Mesothelial cell of epicardium (in vitro differentiated cells): ENCODE data around the gene GPR12. TPM values are rescaled to one million over a fixed set of nuclear protein-coding genes. Genes with fewer than 3 reads are reported as not detected.
"Not testable (repeated sequence)": the region's sequence is repeated elsewhere in the genome, so short reads cannot be mapped to it uniquely, and the experiment has no call there.

Experiments
- DNase-seq, 2 experiments: peaks; one replicate each; pipeline ENCODE4 v3.0.0; 2021; ENCODE audit warnings: low spot score in 2 of 2; ENCODE audit not compliant: unreplicated experiment in 2 of 2
- H3K27ac Mint-ChIP-seq: 2 replicates; pipeline ENCODE4 v1.8.0; 2021; ENCODE audit warnings: mixed read lengths
- H3K27me3 Mint-ChIP-seq: 2 replicates; pipeline ENCODE4 v1.8.0; 2021; ENCODE audit warnings: low read depth, mixed read lengths
- H3K36me3 Mint-ChIP-seq: 2 replicates; pipeline ENCODE4 v1.8.0; 2021; ENCODE audit warnings: mixed read lengths
- H3K4me1 Mint-ChIP-seq: 2 replicates; pipeline ENCODE4 v1.8.0; 2021; ENCODE audit warnings: mixed read lengths
- H3K4me3 Mint-ChIP-seq: 2 replicates; pipeline ENCODE4 v1.8.0; 2021; ENCODE audit warnings: mild to moderate bottlenecking, moderate library complexity, mixed read lengths
- H3K9me3 Mint-ChIP-seq: 2 replicates; pipeline ENCODE4 v1.8.0; 2021; ENCODE audit warnings: mixed read lengths
- total RNA-seq: library from RNA; stranded (reverse); gene quantifications from 3 replicates; pipeline ENCODE4 v1.2.1, GENCODE V29; 2021
- TF ChIP-seq, protein P1 (sequence below): fragments of 200-600 bp; sonication (generic); IDR thresholded peaks from one replicate; pipeline ENCODE4 v1.5.0; 2021; ENCODE audit warnings: antibody characterized with exemption; ENCODE audit not compliant: unreplicated experiment

The GPR12 gene
- total RNA-seq, 1 donor from 2014 or later = not detected

DNA sequence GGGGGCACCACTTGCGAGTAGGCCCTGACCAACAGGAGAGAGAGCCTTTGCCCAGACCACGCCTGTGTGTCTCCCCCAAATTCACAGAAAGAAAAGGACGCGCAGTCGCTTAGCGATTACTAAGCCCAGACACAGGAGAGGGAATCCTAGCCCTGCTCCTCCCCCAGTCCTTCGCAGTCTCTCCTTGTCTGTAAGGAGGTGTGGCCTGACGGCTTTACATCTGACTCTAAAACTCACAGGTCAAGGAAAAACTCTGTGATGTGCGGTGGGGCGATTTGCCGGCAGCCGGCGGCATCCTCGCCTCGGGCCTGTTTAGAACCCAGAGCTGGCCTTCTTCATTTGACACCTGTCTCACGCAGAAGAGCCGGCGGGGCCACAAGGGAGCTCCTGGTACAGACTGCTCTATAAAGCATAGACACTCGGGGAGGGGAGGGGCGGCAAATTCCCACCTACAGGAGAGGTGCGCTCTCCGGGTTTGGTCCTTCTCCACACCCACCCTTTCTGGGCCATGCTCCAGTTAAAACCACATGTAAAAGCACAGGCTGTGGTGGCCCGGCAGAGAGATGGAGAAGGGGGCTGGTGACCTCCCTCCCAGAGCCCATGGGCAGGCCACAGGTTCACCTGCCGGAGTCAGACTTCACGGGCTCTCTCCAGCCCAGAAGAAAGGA is 17.8 kb downstream of the GPR12 start:
- H3K4me3 Mint-ChIP-seq = no peak overlapping the region
- H3K9me3 Mint-ChIP-seq = peaks cover 16% of the 10 kb centered on the region
- no peak for DNase-seq
- no peaks in the 10 kb centered on the region for H3K4me1 Mint-ChIP-seq
- no peak overlapping the region for H3K27ac Mint-ChIP-seq
- TF ChIP-seq, protein P1, sequence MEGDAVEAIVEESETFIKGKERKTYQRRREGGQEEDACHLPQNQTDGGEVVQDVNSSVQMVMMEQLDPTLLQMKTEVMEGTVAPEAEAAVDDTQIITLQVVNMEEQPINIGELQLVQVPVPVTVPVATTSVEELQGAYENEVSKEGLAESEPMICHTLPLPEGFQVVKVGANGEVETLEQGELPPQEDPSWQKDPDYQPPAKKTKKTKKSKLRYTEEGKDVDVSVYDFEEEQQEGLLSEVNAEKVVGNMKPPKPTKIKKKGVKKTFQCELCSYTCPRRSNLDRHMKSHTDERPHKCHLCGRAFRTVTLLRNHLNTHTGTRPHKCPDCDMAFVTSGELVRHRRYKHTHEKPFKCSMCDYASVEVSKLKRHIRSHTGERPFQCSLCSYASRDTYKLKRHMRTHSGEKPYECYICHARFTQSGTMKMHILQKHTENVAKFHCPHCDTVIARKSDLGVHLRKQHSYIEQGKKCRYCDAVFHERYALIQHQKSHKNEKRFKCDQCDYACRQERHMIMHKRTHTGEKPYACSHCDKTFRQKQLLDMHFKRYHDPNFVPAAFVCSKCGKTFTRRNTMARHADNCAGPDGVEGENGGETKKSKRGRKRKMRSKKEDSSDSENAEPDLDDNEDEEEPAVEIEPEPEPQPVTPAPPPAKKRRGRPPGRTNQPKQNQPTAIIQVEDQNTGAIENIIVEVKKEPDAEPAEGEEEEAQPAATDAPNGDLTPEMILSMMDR = no peak
- H3K27me3 Mint-ChIP-seq = peaks cover 72% of the 10 kb centered on the region
- H3K36me3 Mint-ChIP-seq = no peaks in the 10 kb centered on the region

- Mint-ChIP-seq H3K27me3 (peaks cover 52% of the 10 kb centered on the region), H3K36me3 (no peaks in the 10 kb centered on the region), H3K4me3 (no peak overlapping the region), H3K9me3 (peaks cover 22% of the 10 kb centered on the region), H3K27ac (no peak overlapping the region), H3K4me1 (no peaks in the 10 kb centered on the region)
- no peak for DNase-seq
- TF ChIP-seq, protein P1 = no peak
Measured at GRCh38 chr13:26735677-26736076, 24.9 kb downstream of the GPR12 start.

DNA sequence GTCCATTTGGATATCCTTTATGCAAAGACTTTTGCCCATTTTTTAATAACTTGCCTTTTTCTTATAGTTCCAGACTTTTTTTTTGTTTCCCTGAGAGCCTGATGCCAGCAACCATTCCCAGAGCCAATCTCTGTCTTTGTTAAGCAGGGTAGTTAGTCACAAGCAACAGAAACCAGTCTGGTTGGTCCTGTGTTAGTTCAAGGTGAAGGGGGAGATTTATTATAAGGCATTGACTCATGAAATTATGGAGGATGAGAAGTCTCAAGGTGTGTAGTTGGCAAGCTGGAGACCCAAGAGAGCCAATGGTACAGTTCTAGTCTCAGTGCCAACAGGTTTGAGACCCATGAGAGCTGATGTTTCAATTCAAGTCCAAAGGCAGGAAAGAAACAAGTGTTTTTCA is 33.0 kb downstream of the GPR12 start:
- H3K27ac Mint-ChIP-seq = no peak overlapping the region
- DNase-seq = no peak
- TF ChIP-seq, protein P1 = no peak
- peaks cover 33% of the 10 kb centered on the region for H3K27me3 Mint-ChIP-seq
- H3K4me1 Mint-ChIP-seq = no peaks in the 10 kb centered on the region
- H3K4me3 Mint-ChIP-seq = no peak overlapping the region
- H3K9me3 Mint-ChIP-seq = peaks cover 7% of the 10 kb centered on the region
- H3K36me3 Mint-ChIP-seq = no peaks in the 10 kb centered on the region

DNA sequence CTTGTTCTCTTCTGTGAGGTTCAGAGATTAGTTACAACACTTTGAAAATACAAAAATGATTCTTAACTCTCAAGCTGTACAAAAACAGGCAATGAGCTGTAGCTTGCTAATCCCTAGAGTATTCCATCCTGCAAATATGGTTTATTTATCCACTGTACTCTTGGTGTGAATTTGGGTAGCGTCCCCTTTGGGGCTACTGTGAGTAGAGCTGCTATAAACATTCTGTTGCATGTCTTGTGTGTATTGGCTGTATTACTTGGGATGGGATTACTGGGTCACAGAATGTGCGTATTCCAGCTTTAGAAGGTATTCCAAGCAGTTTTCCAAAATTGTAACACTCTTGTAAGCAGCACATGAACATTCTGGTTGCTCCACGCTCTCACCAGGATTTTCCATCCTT is 33.5 kb downstream of the GPR12 start:
- Mint-ChIP-seq H3K4me1 (no peaks in the 10 kb centered on the region), H3K9me3 (peaks cover 7% of the 10 kb centered on the region), H3K4me3 (no peak overlapping the region), H3K27me3 (peaks cover 32% of the 10 kb centered on the region), H3K36me3 (no peaks in the 10 kb centered on the region), H3K27ac (no peak overlapping the region)
- TF ChIP-seq, protein P1 = no peak
- no peak for DNase-seq

DNA sequence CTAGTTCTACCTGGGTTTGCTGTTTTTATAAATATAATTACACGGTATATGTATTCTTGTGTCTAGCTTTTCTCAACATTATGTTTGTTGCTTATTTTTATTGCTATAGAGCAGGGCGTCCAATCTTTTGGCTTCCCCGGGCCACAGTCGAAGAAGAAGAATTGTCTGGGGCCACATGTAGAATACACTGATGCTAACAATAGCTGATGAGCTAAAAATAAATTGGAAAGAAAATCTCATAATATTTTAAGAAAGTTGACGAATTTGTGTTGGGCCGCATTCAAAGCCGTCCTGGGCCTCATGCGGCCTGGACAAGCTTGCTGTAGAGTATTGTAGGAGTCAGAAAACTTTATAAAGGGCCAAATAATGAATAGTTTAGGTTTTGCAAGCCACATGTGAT is 33.9 kb downstream of the GPR12 start:
- Mint-ChIP-seq H3K27me3 (peaks cover 28% of the 10 kb centered on the region), H3K9me3 (peaks cover 7% of the 10 kb centered on the region), H3K36me3 (no peaks in the 10 kb centered on the region), H3K4me1 (no peaks in the 10 kb centered on the region), H3K27ac (no peak overlapping the region), H3K4me3 (no peak overlapping the region)
- TF ChIP-seq, protein P1 = no peak
- no peak for DNase-seq

- H3K9me3 Mint-ChIP-seq, H3K4me1 Mint-ChIP-seq, DNase-seq, H3K27ac Mint-ChIP-seq, H3K36me3 Mint-ChIP-seq, H3K4me3 Mint-ChIP-seq: not testable (repeated sequence)
- peaks cover 29% of the 10 kb centered on the region for H3K27me3 Mint-ChIP-seq
Measured at GRCh38 chr13:26723620-26724019, 37.0 kb downstream of the GPR12 start.
